IPS-NIHi7 (cell line): ENCODE data around the gene ATP8A2.
A peak's percentile ranks its signal among the peaks of the same experiment; 100 is the strongest.

Experiments
- DNase-seq: peaks from one replicate; pipeline ENCODE4 v3.0.0; 2012; ENCODE audit warnings: mixed read lengths; ENCODE audit errors: extremely low spot score

Gene ATP8A2

GRCh38 chr13:25847635-25848626, 476.2 kb downstream of the ATP8A2 start:
- DNase-seq = peak; percentile 36

GRCh38 chr13:25848812-25849745, 477.3 kb downstream of the ATP8A2 start:
- DNase-seq = no peak

- no peak for DNase-seq
Observed at GRCh38 chr13:25857830-25858229, 486.1 kb downstream of the ATP8A2 start.

- no peak for DNase-seq
Observed at GRCh38 chr13:25859528-25859927, 487.8 kb downstream of the ATP8A2 start.

GRCh38 chr13:25860265-25860664, 488.5 kb downstream of the ATP8A2 start:
- DNase-seq = no peak

GRCh38 chr13:25860862-25861261, 489.1 kb downstream of the ATP8A2 start:
- no peak for DNase-seq

GRCh38 chr13:25862156-25862555, 490.4 kb downstream of the ATP8A2 start:
- no peak for DNase-seq

- DNase-seq = no peak
Observed at GRCh38 chr13:25864116-25864515, 492.3 kb downstream of the ATP8A2 start.

- no peak for DNase-seq
Observed at GRCh38 chr13:25864936-25865335, 493.2 kb downstream of the ATP8A2 start.

- no peak for DNase-seq
Observed at GRCh38 chr13:25865391-25865790, 493.6 kb downstream of the ATP8A2 start.

GRCh38 chr13:25867038-25867437, 495.3 kb downstream of the ATP8A2 start:
- DNase-seq = no peak

GRCh38 chr13:25868490-25868889, 496.7 kb downstream of the ATP8A2 start:
- no peak for DNase-seq

- no peak for DNase-seq
Observed at GRCh38 chr13:25869941-25870340, 498.2 kb downstream of the ATP8A2 start.

GRCh38 chr13:25871389-25872125, 499.8 kb downstream of the ATP8A2 start:
- DNase-seq = no peak

- no peak for DNase-seq
Observed at GRCh38 chr13:25872481-25873241, 500.9 kb downstream of the ATP8A2 start.

- no peak for DNase-seq
Observed at GRCh38 chr13:25873242-25873612, 501.5 kb downstream of the ATP8A2 start.

- DNase-seq = no peak
Observed at GRCh38 chr13:25874064-25874737, 502.4 kb downstream of the ATP8A2 start.

- no peak for DNase-seq
Observed at GRCh38 chr13:25874907-25875306, 503.1 kb downstream of the ATP8A2 start.

- no peak for DNase-seq
Observed at GRCh38 chr13:25876247-25876646, 504.5 kb downstream of the ATP8A2 start.

GRCh38 chr13:25879466-25879865, 507.7 kb downstream of the ATP8A2 start:
- DNase-seq = no peak
